ENCODE results near the gene CCNY.

Gene CCNY

DNA sequence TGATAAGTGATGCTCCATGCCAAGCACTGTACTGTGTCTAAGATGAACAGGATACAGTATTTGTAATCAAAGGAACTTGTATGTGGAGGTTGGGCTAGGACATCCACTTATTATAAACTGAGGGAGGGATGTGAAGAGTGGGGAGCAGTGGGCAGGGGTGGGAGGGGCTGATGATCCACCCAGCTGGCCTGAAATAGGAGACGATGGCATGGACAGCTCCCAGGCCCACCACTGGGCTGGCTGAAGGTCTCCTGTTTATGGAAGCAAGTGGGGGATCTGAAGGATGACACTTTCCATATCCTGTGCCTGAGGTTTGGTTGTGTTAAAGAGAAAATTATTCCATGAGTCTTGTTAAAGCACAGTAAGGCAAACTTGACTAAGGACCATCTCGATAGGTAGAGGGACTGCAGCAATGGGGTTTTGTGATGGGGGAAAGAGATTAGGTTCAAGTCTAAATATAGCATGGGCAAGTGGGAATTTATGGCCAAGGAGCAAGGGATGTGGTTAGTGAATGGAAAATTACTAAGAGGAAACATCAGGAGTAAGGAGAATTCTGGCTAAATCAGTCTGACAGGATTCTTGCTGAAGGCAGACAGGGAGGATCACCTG lies 124.6 kb downstream of the CCNY start:
- no peak overlapping the region for H3K4me3 ChIP-seq (ENCODE audit: low read depth, low read length)
- no peak for DNase-seq
- H3K9me3 ChIP-seq (ENCODE audit: severe bottlenecking), result no peaks in the 10 kb centered on the region
- H3K27ac ChIP-seq, result no peak overlapping the region
- no peaks in the 10 kb centered on the region for H3K36me3 ChIP-seq
- TF ChIP-seq, protein P1, sequence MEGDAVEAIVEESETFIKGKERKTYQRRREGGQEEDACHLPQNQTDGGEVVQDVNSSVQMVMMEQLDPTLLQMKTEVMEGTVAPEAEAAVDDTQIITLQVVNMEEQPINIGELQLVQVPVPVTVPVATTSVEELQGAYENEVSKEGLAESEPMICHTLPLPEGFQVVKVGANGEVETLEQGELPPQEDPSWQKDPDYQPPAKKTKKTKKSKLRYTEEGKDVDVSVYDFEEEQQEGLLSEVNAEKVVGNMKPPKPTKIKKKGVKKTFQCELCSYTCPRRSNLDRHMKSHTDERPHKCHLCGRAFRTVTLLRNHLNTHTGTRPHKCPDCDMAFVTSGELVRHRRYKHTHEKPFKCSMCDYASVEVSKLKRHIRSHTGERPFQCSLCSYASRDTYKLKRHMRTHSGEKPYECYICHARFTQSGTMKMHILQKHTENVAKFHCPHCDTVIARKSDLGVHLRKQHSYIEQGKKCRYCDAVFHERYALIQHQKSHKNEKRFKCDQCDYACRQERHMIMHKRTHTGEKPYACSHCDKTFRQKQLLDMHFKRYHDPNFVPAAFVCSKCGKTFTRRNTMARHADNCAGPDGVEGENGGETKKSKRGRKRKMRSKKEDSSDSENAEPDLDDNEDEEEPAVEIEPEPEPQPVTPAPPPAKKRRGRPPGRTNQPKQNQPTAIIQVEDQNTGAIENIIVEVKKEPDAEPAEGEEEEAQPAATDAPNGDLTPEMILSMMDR (IDR thresholded peaks at IDR 0.05; ENCODE audit: low read depth, low read length), result no peak
- H3K27me3 ChIP-seq (ENCODE audit: insufficient read depth, low read depth, severe bottlenecking), result no peaks in the 10 kb centered on the region

DNA sequence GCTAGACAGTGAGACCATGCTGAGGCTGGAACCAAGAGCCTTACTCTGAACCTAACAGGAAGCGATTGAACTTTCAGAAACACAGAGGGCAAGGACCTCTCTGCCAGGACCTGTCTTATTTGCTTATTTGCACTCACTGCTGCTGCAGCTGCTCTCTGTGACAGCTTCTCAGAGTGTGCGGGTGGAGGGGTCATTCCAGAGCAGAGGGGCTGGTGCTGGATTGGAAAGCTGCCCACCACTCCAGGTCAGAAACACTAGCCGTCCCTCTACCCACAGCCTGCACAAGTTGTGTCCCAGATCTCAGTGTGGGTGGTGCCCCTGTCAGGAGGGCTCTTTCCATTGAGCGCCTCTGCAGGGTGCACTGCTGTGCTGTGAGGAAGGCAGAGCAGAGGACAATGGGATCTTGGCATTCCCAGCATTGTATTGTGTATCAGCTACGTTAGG lies 126.2 kb downstream of the CCNY start:
- Histone ChIP-seq H3K4me3 (ENCODE audit: low read depth, low read length) (no peak overlapping the region), H3K9me3 (ENCODE audit: severe bottlenecking) (no peaks in the 10 kb centered on the region), H3K27ac (no peak overlapping the region), H3K36me3 (no peaks in the 10 kb centered on the region), H3K27me3 (ENCODE audit: insufficient read depth, low read depth, severe bottlenecking) (no peaks in the 10 kb centered on the region)
- DNase-seq, result no peak
- TF ChIP-seq, protein P1 (IDR thresholded peaks at IDR 0.05; ENCODE audit: low read depth, low read length), result no peak

DNA sequence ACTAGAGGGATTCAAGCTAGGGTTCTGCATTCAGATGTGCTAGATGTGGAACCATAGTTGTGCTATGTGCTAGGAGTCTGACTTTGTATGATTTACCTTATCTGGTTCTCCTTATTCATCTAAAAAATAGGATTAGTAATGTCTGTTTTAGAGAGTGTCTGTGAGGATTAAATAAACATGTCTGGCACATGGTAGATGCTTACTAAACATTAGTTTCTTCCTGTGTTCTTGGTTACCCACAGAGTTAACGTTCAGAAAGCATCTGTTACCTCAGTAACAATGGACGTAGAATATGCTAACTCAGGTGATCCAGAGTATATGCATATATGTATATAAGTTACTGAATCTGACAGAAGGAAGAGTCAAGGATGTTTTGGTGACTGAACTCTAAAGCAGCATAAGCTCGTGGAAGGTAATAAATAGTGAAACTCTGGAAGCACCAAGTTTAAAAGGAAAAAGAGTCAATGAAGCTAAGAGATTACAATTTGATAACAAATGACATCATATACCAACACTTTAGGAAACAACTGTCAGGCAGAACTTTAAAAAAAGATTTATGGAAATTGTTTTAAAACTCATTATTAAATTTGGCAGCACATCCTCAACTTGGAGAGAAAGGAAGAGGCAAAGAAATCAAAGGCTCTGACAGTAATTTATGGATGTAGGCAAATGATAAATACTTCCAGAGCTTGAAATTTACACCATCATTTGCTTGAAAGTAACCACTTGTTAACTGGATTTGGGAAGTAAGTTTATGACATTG lies 127.0 kb downstream of the CCNY start:
- H3K27me3 ChIP-seq (ENCODE audit: insufficient read depth, low read depth, severe bottlenecking), result no peaks in the 10 kb centered on the region
- TF ChIP-seq, protein P1 (IDR thresholded peaks at IDR 0.05; ENCODE audit: low read depth, low read length), result no peak
- no peak for DNase-seq
- H3K9me3 ChIP-seq (ENCODE audit: severe bottlenecking), result no peaks in the 10 kb centered on the region
- H3K4me3 ChIP-seq (ENCODE audit: low read depth, low read length), result no peak overlapping the region
- H3K36me3 ChIP-seq, result no peaks in the 10 kb centered on the region
- H3K27ac ChIP-seq, result no peak overlapping the region

DNA sequence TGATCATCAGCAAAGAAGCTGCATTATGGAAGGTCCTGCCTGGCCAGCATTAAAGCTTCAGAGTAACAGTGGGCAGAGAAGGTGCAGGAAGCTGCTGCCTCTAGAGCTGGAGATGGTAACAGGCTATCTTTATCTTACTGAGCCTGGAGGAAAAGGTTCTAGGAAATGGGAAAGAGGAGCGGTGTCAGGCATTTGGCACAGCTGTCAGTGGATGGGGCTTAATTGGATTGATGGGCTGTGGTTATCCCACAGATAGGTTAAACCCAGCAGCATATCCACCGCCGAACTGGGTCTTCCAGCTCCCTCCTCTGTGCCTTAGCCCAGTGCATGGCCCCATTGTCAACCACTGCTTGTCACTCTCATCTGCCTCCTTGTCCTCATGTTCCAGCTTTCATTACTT lies 127.6 kb downstream of the CCNY start:
- no peak overlapping the region for H3K27ac ChIP-seq
- TF ChIP-seq, protein P1 (IDR thresholded peaks at IDR 0.05; ENCODE audit: low read depth, low read length), result no peak
- H3K9me3 ChIP-seq (ENCODE audit: severe bottlenecking), result no peaks in the 10 kb centered on the region

DNA sequence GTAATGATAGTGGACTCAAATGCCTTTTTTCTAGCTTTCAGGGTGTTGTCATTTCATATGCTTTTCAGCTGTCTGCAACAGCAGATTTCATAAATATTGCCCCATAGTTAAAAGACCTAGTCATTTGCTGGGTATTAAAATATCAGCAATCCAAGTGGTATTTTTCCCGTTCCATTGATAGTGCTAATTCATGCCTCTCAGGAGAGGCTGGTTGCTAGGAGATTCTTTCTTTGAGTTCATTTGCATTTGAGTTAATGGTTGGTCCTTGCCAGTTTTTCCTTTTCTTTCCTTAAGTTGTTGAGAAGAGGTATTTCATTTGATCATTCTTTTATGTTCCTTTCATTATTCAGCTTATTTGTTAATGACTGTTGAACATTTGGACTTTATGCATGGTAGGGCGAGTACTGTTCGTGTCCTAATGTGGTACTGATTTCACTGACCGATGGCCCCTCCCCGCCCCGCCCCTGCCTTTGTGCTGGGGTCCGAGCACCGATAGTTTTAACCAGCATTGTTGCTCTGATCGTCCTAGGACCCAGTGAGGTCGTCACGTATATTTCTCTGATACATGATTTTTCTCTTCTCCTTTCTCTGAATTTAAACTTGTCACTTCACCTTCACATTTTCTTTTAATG lies 128.6 kb downstream of the CCNY start:
- TF ChIP-seq, protein P1 (IDR thresholded peaks at IDR 0.05; ENCODE audit: low read depth, low read length), result no peak
- H3K9me3 ChIP-seq (ENCODE audit: severe bottlenecking), result no peaks in the 10 kb centered on the region
- no peak overlapping the region for H3K4me3 ChIP-seq (ENCODE audit: low read depth, low read length)
- no peak overlapping the region for H3K27ac ChIP-seq
- no peaks in the 10 kb centered on the region for H3K36me3 ChIP-seq
- DNase-seq, result no peak
- H3K27me3 ChIP-seq (ENCODE audit: insufficient read depth, low read depth, severe bottlenecking), result no peaks in the 10 kb centered on the region

More for the DNA sequence above, 127.6 kb downstream of the CCNY start:
- Histone ChIP-seq H3K36me3 (no peaks in the 10 kb centered on the region), H3K4me3 (ENCODE audit: low read depth, low read length) (no peak overlapping the region), H3K27me3 (ENCODE audit: insufficient read depth, low read depth, severe bottlenecking) (no peaks in the 10 kb centered on the region)
- peak; percentile 17 for DNase-seq
